ENCODE data around the gene MACROD1.
"Not testable (repeated sequence)": the region's sequence is repeated elsewhere in the genome, so short reads cannot be mapped to it uniquely, and the experiment has no call there.

MACROD1 gene

GRCh38 chr11:63999349-64000025 is 166.4 kb downstream of the MACROD1 start:
- no peak for DNase-seq (ENCODE audit: low read depth, low spot score)

GRCh38 chr11:63998558-63999348 is 167.2 kb downstream of the MACROD1 start:
- no peak for DNase-seq (ENCODE audit: low read depth, low spot score)

GRCh38 chr11:63997801-63998337 is 168.0 kb downstream of the MACROD1 start:
- no peak for DNase-seq (ENCODE audit: low read depth, low spot score)

- DNase-seq (ENCODE audit: low read depth, low spot score) = no peak
Measured at GRCh38 chr11:63997104-63997700, 168.7 kb downstream of the MACROD1 start.

- no peak for DNase-seq (ENCODE audit: low read depth, low spot score)
Measured at GRCh38 chr11:63996512-63996911, 169.4 kb downstream of the MACROD1 start.

GRCh38 chr11:63993993-63994392 is 171.9 kb downstream of the MACROD1 start:
- no peak for DNase-seq (ENCODE audit: low read depth, low spot score)

GRCh38 chr11:63993100-63993499 is 172.8 kb downstream of the MACROD1 start:
- DNase-seq (ENCODE audit: low read depth, low spot score) = no peak

GRCh38 chr11:63991558-63991957 is 174.4 kb downstream of the MACROD1 start:
- DNase-seq (ENCODE audit: low read depth, low spot score) = no peak

- DNase-seq (ENCODE audit: low read depth, low spot score) = no peak
Measured at GRCh38 chr11:63986932-63987513, 178.9 kb downstream of the MACROD1 start.

GRCh38 chr11:63986156-63986931 is 179.6 kb downstream of the MACROD1 start, which contains the start of gene OTUB1:
OTUB1 (plus strand) TSS chr11:63986438; CDS start chr11:63986457, 19 bp downstream.
- DNase-seq (ENCODE audit: low read depth, low spot score) = no peak

GRCh38 chr11:63985812-63986155 is 180.1 kb downstream of the MACROD1 start:
- DNase-seq (ENCODE audit: low read depth, low spot score) = no peak

GRCh38 chr11:63979426-63979825 is 186.5 kb downstream of the MACROD1 start:
- no peak for DNase-seq (ENCODE audit: low read depth, low spot score)

- DNase-seq (ENCODE audit: low read depth, low spot score) = no peak
Measured at GRCh38 chr11:63978551-63979239, 187.2 kb downstream of the MACROD1 start.

GRCh38 chr11:63974259-63975143 is 191.4 kb downstream of the MACROD1 start, which contains the start of gene COX8A:
COX8A (plus strand) TSS chr11:63974620; CDS start chr11:63974681, 61 bp downstream.
- DNase-seq (ENCODE audit: low read depth, low spot score) = peak; percentile 100

GRCh38 chr11:63973912-63974258 is 192.0 kb downstream of the MACROD1 start:
- not testable (repeated sequence) for DNase-seq (ENCODE audit: low read depth, low spot score)

- no peak for DNase-seq (ENCODE audit: low read depth, low spot score)
Measured at GRCh38 chr11:63970902-63971301, 195.0 kb downstream of the MACROD1 start.

- no peak for DNase-seq (ENCODE audit: low read depth, low spot score)
Measured at GRCh38 chr11:63969461-63969860, 196.5 kb downstream of the MACROD1 start.

GRCh38 chr11:63966444-63966843 is 199.5 kb downstream of the MACROD1 start:
- no peak for DNase-seq (ENCODE audit: low read depth, low spot score)

- DNase-seq (ENCODE audit: low read depth, low spot score) = not testable (repeated sequence)
Measured at GRCh38 chr11:63963895-63964294, 202.0 kb downstream of the MACROD1 start.
